Muscle of back (tissue), 11 donors: Measurements from ENCODE around the gene GRID2IP. TPM values are rescaled to one million over a fixed set of nuclear protein-coding genes. Genes with fewer than 3 reads are reported as not detected.
A peak's percentile ranks its signal among the peaks of the same experiment; 100 is the strongest.

Experiments
- DNase-seq, 3 donors: peaks; one replicate each; pipeline versions ENCODE4 v3.0.0 to v3.0.0-alpha.2; 2013
- polyA plus RNA-seq, 10 donors: library from polyadenylated mRNA; unstranded; fragments of 120-200 nt; gene quantifications; one replicate each; pipeline ENCODE4 v1.2.1, GENCODE V29; 2013; ENCODE audit not compliant: insufficient read length in 10 of 10

GRID2IP gene
- polyA plus RNA-seq, 10 donors = 0.07 to 0.25 (median 0.15) TPM

DNA sequence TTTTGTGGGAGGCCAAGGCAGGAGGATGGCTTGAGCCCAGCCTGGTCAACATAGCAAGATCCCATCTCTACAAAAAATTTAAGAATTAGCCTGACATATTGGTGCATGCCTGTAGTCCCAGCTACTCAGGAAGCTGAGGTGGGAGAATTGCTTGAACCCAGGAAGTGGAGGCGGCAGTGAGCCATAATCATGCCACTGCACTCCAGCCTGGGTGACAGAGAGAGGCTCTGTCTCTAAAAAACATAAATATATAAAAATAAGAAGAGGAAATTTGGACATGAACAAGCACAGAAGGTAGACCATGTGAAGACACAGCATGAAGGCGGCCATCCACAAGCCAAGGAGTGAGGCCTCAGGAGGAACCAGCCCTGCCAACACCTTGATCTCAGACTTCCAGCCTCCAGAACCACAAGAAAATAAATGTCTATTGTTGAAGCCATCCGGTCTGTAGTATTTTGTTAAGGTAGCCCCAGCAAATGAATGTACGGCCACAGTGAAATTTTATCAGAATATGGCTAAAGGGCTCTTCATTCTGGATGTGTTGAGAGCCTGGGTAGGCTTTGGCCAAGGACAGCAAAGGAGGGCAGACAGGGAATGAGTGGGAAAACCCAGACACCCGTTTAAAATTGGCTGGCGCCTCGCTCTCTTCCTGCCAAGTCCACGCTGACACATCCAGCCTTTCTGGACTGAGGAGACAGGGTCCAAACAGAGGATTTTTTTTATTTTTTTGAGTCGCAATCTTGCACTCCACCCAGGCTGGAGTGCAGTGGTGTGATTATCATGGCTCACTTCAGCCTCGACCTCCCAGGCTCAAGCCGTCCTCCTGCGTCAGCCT, 12.9 kb upstream of the GRID2IP start:
- DNase-seq = no peak

- DNase-seq = no peak
Observed at GRCh38 chr7:6562106-6562505, 10.8 kb upstream of the GRID2IP start.

GRCh38 chr7:6559896-6560295, 8.6 kb upstream of the GRID2IP start:
- DNase-seq = no peak

- peak in 1 of 3 donors; percentile 26 for DNase-seq
Observed at GRCh38 chr7:6558837-6559236, 7.6 kb upstream of the GRID2IP start.

- no peak for DNase-seq
Observed at GRCh38 chr7:6556196-6556595, 4.9 kb upstream of the GRID2IP start.

DNA sequence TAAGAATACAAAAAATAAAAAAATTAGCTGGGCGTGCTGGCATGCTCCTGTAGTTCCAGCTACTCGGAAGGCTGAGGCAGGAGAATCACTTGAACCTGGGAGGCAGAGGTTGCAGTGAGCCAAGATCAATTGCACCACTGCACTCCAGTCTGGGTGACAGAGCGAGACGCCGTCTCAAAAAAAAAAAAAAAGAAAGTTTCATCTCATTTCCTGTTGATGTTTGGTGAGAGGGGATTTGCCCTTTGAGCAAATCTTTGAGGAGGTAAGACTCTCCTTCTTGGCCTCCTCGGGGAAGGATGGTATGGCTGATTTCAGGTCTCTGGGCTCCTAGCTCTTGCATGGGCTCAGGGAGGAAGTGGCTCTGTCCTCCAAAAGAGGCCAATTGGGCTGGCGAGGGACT, 3.6 kb upstream of the GRID2IP start:
- DNase-seq = no peak

DNA sequence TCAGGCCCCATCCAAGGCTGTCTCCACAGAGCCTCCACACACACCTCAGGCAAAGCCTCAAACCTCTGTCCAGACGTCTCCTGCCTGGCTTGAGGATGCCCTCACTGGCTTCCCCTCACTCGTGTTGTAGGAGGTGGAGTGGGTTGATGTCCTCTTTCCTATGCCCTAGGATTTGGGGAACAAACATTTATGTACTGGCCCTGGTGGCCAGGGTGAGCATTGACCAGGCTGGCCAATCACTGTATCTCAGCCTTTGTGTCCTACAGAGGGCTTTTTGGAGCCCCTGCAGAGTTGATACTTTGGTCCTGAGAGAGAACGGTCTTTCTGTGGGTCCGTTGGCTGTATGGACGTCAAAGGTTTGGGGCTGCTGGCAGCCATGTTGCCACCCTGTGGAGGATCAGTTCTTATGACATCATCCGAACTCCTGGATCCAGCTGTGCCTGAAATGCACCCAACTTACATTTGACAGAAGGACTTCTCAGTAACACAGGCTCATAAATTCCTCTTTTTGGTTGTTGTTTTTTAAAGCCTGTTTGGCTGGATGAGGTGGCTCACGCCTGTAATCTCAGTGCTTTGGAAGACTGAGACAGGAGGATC, 2.3 kb upstream of the GRID2IP start:
- DNase-seq = no peak

- no peak for DNase-seq
Observed at GRCh38 chr7:6547400-6547799, 3.9 kb downstream of the GRID2IP start.

DNA sequence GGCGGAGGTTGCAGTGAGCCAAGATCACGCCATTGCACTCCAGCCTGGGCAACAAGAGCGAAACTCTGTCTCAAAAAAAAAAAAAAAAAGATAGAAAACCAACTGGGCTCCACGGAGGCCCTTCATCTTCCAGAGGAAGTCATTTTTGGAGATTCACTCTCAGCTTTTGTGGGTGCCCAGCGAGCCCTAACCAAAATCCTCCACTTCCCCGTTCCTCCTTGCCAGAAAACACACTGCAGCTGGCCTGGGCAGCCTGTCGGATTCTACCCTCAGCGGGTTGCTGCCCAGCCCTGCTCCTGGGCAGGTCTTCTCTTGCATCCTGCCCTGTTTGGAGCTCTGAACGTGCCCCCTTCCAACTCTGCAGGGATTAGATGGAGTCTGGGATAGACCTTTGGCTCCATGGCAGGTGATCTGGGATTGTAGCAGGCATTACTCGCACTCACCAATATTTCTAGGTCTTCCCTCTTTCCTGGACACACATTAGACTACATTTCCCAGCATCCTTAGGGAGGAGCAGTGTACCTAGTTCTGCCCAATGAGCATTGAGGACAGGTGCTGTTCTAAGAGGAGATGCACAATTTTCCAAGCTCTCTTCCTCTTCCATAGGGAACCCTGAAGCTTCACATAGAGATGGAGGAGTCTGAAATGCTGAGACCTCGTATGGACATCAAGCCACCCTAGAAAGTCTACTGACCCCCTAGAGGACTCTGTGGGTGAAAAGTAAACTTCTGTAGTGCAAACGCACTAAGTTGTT, 4.6 kb downstream of the GRID2IP start:
- DNase-seq = no peak

DNA sequence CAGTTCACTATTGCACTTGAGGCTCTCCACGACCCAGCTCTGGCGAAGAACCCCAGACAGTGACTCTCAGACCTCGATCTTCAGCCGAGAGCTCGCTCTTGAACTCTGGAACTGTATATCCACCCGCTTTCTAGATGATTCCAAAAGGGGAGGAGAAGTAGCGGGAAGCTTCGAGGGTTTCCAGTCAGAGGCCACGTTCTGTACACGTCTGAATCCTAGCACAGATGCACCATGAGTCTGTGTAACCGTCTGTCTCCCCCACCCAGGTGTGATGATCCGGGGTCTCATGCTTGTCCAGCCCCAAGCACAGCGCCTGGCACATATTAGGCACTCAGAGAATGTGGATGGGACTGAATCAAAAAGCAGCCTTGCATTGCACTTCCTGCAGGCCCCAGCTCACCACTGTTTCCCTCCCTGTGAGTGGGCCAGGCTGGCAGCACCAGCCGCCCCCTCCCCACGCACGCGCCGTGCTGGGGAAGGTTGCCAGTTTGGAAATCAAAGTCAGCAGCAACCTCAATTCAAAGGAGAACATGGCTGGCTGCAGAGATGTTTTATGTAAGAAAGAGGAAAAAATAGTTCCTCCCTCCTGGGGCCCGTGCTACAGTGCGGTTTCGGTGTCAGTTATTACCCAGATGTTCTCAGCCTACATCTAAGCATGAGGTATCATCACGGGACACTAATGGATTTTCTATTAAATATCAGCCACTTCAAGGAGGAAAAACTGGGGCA, 5.7 kb downstream of the GRID2IP start:
- DNase-seq = no peak

GRCh38 chr7:6542368-6542767, 8.9 kb downstream of the GRID2IP start:
- no peak for DNase-seq

- peak in 1 of 3 donors; percentile 43 for DNase-seq
Observed at GRCh38 chr7:6536262-6537260, 14.7 kb downstream of the GRID2IP start.

- no peak for DNase-seq
Observed at GRCh38 chr7:6533893-6534495, 17.3 kb downstream of the GRID2IP start.

GRCh38 chr7:6532516-6532915, 18.7 kb downstream of the GRID2IP start:
- DNase-seq = no peak

GRCh38 chr7:6531492-6532279, 19.6 kb downstream of the GRID2IP start:
- no peak for DNase-seq

DNA sequence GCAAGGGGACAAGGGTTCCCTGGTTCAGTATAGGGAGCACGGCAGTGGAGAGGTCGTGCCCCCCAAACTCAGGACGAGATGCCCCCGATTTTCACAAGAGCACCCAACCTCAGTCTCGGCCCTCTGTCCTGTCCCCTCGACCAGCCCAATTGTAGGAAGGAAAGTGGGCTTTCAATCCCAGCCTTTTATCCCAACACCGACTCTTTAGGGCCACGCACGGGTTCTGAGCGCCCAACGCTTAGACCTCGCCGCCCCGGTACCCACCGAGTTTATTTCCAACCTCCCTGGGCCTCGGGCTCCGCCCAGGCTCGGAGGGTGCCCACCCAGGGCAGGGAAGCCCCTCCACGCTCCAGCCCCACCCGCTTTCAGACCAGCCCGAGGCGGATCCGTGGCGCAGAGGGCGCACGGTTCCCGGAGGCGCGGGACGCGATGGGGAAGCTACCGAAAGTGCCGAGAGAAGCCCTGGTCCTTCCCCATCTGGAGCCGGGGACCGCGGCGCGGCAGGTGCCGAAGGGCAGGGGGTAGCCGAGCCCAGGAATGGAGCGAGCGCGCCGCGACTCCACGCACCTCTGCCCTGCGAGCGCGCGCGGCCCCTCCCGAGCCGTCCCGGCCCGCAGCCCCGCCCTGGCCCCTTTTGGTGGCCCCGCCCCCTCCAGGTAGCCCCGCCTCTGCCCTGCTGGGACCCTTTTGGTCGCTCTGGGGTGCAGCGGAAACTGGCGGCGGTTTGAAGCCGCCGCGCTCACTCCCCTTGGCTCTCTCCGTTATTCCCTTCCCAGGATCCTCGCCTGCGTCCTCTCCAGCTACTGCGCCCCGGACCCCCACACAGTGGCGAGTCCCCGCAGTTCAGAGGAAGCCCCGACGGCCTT, 20.4 kb downstream of the GRID2IP start:
- DNase-seq = no peak

GRCh38 chr7:6529643-6530042, 21.6 kb downstream of the GRID2IP start:
- DNase-seq = no peak

DNA sequence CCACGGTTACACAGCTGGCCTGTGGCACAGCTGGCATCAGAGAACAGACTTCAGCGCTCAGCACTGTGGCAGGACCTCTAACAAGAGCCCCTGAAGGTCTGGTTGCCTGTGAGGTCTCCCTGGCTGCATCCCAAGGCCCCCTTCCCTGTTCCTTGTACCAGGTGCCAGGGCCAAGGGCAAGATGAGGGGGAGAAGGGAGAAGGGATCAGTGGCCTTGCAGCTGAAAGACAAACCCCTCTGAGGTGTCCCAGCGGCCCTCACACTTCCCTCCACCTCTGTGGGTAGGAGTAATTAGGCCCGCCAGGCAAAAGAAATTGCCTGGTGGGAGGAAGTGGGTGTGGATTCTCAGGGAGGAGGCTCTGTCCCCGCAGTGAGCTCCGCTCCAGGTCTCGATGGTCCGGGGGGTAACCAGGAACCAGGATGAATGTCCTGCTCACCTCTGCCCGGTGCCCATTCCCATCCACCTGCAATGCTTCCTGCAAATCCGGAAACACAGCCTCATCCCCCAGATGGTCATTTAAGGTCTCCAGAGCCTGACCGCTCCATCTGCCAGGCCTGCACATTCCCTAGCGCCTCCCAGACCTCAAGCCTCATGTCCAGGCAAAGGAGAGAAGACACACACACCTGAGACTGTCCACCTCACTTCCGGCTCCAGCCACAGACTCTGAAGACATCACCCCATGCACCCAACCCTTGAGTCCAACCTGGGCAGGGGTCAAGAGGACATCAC, 22.7 kb downstream of the GRID2IP start:
- no peak for DNase-seq
